KMS-11 (cell line): ENCODE measurements around the gene AP3B1.

Source experiments
- H2AFZ ChIP-seq: fragments of 200-600 bp; sonication (generic); 2 replicates; pipeline ENCODE4 v1.6.1; 2016; ENCODE audit warnings: antibody characterized with exemption, mixed run types, low read depth
- H3K27ac ChIP-seq: fragments of 200-600 bp; sonication (generic); 2 replicates; pipeline ENCODE4 v1.6.1; 2016; ENCODE audit warnings: mild to moderate bottlenecking, mixed run types
- H3K27me3 ChIP-seq: fragments of 200-600 bp; sonication (generic); 2 replicates; pipeline ENCODE4 v1.6.1; 2017; ENCODE audit warnings: mild to moderate bottlenecking, low read depth, mixed run types, moderate library complexity; ENCODE audit not compliant: insufficient read depth
- H3K36me3 ChIP-seq: fragments of 200-600 bp; sonication (generic); 2 replicates; pipeline ENCODE4 v1.6.1; 2017; ENCODE audit warnings: mild to moderate bottlenecking, mixed run types; ENCODE audit not compliant: insufficient read depth
- H3K4me1 ChIP-seq: fragments of 200-600 bp; sonication (generic); 2 replicates; pipeline ENCODE4 v1.6.1; 2016; ENCODE audit warnings: mild to moderate bottlenecking, low read depth, mixed run types; ENCODE audit not compliant: poor library complexity, severe bottlenecking
- H3K4me2 ChIP-seq: fragments of 200-600 bp; sonication (generic); 2 replicates; pipeline ENCODE4 v1.7.0; 2016; ENCODE audit warnings: mild to moderate bottlenecking, mixed run types
- H3K4me3 ChIP-seq: fragments of 200-600 bp; sonication (generic); IDR thresholded peaks from 2 replicates; pipeline ENCODE4 v1.6.1; 2017; ENCODE audit warnings: low read depth, low read length, mixed read lengths; ENCODE audit not compliant: insufficient read depth
- H3K79me2 ChIP-seq: fragments of 200-600 bp; sonication (generic); 2 replicates; pipeline ENCODE4 v1.6.1; 2016; ENCODE audit warnings: low read depth, mixed run types; ENCODE audit not compliant: insufficient read depth
- H3K9ac ChIP-seq: fragments of 200-600 bp; sonication (generic); 2 replicates; pipeline ENCODE4 v1.6.1; 2016; ENCODE audit warnings: mild to moderate bottlenecking, mixed run types
- H4K20me1 ChIP-seq: fragments of 200-600 bp; sonication (generic); 2 replicates; pipeline ENCODE4 v1.6.1; 2016; ENCODE audit warnings: mild to moderate bottlenecking, mixed run types; ENCODE audit not compliant: insufficient read depth
- CTCF ChIP-seq: fragments of 200-600 bp; sonication (generic); conservative IDR thresholded peaks from 2 replicates; pipeline ENCODE4 v1.6.1; 2017; ENCODE audit warnings: low read depth, mild to moderate bottlenecking, antibody characterized with exemption, low read length, moderate library complexity, mixed read lengths

Gene AP3B1

GRCh38 chr5:78002690-78003089 lies 291.8 kb downstream of the AP3B1 start:
- Histone ChIP-seq H4K20me1 (no peaks in the 10 kb centered on the region), H3K27me3 (no peaks in the 10 kb centered on the region), H3K4me3 (no peak overlapping the region), H3K27ac (peak overlapping the region; percentile 38), H3K79me2 (no peaks in the 10 kb centered on the region), H3K36me3 (no peaks in the 10 kb centered on the region), H3K4me2 (peak overlapping the region; percentile 62), H3K4me1 (peaks cover 36% of the 10 kb centered on the region), H2AFZ (no peak overlapping the region), H3K9ac (peak overlapping the region; percentile 0; the same call in 1 of the 2 replicates)
- no peak for TF ChIP-seq CTCF

GRCh38 chr5:78001197-78001596 lies 293.3 kb downstream of the AP3B1 start:
- no peak overlapping the region for H3K4me2 ChIP-seq
- no peak overlapping the region for H2AFZ ChIP-seq
- no peaks in the 10 kb centered on the region for H3K27me3 ChIP-seq
- H3K4me3 ChIP-seq: no peak overlapping the region
- H3K36me3 ChIP-seq: no peaks in the 10 kb centered on the region
- no peaks in the 10 kb centered on the region for H3K79me2 ChIP-seq
- no peaks in the 10 kb centered on the region for H4K20me1 ChIP-seq
- no peak overlapping the region for H3K9ac ChIP-seq
- no peak for TF ChIP-seq CTCF
- no peak overlapping the region for H3K27ac ChIP-seq
- H3K4me1 ChIP-seq: peaks cover 36% of the 10 kb centered on the region

- H3K4me1 ChIP-seq: peaks cover 36% of the 10 kb centered on the region
- no peak overlapping the region for H3K27ac ChIP-seq
- H3K4me2 ChIP-seq: no peak overlapping the region
- no peaks in the 10 kb centered on the region for H3K79me2 ChIP-seq
- no peaks in the 10 kb centered on the region for H4K20me1 ChIP-seq
- H3K36me3 ChIP-seq: no peaks in the 10 kb centered on the region
- H3K4me3 ChIP-seq: no peak overlapping the region
- TF ChIP-seq CTCF: no peak
- H2AFZ ChIP-seq: no peak overlapping the region
- H3K27me3 ChIP-seq: no peaks in the 10 kb centered on the region
- H3K9ac ChIP-seq: no peak overlapping the region
These were observed 294.3 kb downstream of the AP3B1 start for GRCh38 chr5:78000191-78000590.

GRCh38 chr5:77999399-77999798 lies 295.1 kb downstream of the AP3B1 start:
- no peak overlapping the region for H3K4me3 ChIP-seq
- no peaks in the 10 kb centered on the region for H3K27me3 ChIP-seq
- no peak overlapping the region for H3K9ac ChIP-seq
- no peaks in the 10 kb centered on the region for H3K36me3 ChIP-seq
- H3K79me2 ChIP-seq: no peaks in the 10 kb centered on the region
- H4K20me1 ChIP-seq: no peaks in the 10 kb centered on the region
- no peak overlapping the region for H3K4me2 ChIP-seq
- TF ChIP-seq CTCF: no peak
- H3K4me1 ChIP-seq: peaks cover 34% of the 10 kb centered on the region
- H2AFZ ChIP-seq: no peak overlapping the region
- no peak overlapping the region for H3K27ac ChIP-seq
